ENCODE measurements around the gene NANS.
A peak's percentile ranks its signal among the peaks of the same experiment; 100 is the strongest.
"Not testable (repeated sequence)": the region's sequence is repeated elsewhere in the genome, so short reads cannot be mapped to it uniquely, and the experiment has no call there.

The NANS gene, protein sequence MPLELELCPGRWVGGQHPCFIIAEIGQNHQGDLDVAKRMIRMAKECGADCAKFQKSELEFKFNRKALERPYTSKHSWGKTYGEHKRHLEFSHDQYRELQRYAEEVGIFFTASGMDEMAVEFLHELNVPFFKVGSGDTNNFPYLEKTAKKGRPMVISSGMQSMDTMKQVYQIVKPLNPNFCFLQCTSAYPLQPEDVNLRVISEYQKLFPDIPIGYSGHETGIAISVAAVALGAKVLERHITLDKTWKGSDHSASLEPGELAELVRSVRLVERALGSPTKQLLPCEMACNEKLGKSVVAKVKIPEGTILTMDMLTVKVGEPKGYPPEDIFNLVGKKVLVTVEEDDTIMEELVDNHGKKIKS

DNA sequence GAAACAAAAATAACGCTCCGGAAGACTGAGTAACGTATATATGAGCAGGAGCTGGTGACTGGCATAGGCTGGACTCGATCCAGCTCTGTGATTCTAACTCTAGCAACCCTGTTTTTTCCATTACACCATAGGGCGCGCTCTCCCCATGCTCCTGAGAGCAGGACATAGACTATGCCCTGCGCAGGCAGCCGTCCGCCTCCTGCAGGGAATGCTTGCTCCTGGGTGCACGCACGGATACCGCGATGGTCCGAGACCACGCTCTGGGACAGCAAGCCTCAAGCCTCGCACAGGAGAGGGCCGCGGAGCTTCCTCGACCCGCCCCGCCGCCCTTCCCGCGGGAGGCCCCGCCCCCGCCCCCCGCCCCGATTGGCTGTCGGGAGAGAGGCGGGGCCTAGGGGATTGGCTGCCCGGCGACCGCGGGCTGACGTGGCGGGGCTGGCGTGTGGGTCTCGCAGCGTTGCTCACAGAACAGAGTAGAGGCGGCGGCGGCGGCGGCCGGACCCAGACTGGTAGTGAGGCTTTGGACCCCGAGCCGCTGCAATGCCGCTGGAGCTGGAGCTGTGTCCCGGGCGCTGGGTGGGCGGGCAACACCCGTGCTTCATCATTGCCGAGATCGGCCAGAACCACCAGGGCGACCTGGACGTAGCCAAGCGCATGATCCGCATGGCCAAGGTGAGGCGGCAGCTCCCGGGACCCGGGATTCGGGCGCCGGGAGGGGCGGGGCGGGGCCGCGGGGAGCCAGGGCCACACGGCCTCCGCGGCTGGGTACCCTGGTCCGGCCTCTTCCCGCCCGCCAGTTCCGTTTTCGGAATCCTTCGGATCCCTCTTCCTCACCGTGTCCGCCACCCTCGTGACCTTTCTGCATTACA, at the start of gene NANS:
Gene NANS, plus strand, starts transcription at position 464 of the 869 bp plus-strand sequence. Its CDS starts 77 bp downstream, at position 541.
- peak within 1 kb of the TSS; percentile 96 for H3K27ac Mint-ChIP-seq
- peak; percentile 98 for ATAC-seq
- no peaks in the 10 kb centered on the region for H3K9me3 Mint-ChIP-seq
- peak within 1 kb of the TSS; percentile 96 for H3K4me3 Mint-ChIP-seq
- no peaks in the 10 kb centered on the region for H3K27me3 Mint-ChIP-seq
- H3K4me1 Mint-ChIP-seq, result peaks cover 14% of the 10 kb centered on the region
- peaks cover 16% of the 10 kb centered on the region for H3K36me3 Mint-ChIP-seq

DNA sequence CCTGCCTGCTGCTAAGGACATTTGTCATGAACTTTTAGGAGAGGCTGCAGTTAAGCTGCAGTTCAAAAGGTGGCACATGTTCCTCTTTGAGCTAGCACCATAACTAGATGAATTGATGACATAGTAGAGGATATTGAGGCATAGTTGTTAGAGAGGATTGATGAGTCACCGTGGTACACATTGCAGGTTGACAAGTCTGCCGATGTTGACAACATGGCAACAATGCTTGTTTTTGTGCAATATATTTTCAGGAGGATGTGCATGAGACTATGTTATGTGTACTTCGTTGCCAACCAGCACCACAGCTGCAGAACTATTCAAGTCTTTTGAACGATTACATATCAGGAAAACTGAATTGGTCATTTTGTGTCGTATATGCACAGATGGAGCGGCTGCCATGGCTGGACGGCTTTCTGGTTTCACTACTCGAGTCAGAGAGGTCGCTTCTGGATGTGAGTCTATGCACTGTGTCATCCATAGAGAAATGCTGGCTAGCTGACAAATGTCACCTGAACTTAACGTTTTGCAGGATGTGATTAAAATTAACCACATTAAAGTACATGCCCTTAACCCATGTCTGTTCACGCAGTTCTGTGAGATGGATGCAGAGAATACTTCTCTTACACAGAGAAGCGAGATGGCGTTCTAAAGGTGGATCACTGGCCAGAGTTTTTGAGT, 49.1 kb upstream of the NANS start:
- peaks cover 67% of the 10 kb centered on the region for H3K36me3 Mint-ChIP-seq
- ATAC-seq, result no peak
- peak overlapping the region; percentile 17 for H3K27ac Mint-ChIP-seq

GRCh38 chr9:98008764-98009163, 47.8 kb upstream of the NANS start:
- peaks cover 69% of the 10 kb centered on the region for H3K36me3 Mint-ChIP-seq
- H3K4me1 Mint-ChIP-seq, result peaks cover 22% of the 10 kb centered on the region
- H3K4me3 Mint-ChIP-seq, result no peak overlapping the region
- H3K27ac Mint-ChIP-seq, result peak overlapping the region; percentile 0
- no peak for ATAC-seq
- no peaks in the 10 kb centered on the region for H3K9me3 Mint-ChIP-seq
- H3K27me3 Mint-ChIP-seq, result no peaks in the 10 kb centered on the region

More for the DNA sequence above, 49.1 kb upstream of the NANS start:
- H3K4me3 Mint-ChIP-seq, result no peak overlapping the region
- H3K4me1 Mint-ChIP-seq, result peaks cover 22% of the 10 kb centered on the region
- no peaks in the 10 kb centered on the region for H3K9me3 Mint-ChIP-seq
- H3K27me3 Mint-ChIP-seq, result no peaks in the 10 kb centered on the region

- H3K9me3 Mint-ChIP-seq, result no peaks in the 10 kb centered on the region
- ATAC-seq, result no peak
- peak overlapping the region; percentile 0 for H3K27ac Mint-ChIP-seq
- no peaks in the 10 kb centered on the region for H3K27me3 Mint-ChIP-seq
- peaks cover 69% of the 10 kb centered on the region for H3K36me3 Mint-ChIP-seq
- no peak overlapping the region for H3K4me3 Mint-ChIP-seq
- peaks cover 22% of the 10 kb centered on the region for H3K4me1 Mint-ChIP-seq
Observed at GRCh38 chr9:98009437-98009836, 47.1 kb upstream of the NANS start.

DNA sequence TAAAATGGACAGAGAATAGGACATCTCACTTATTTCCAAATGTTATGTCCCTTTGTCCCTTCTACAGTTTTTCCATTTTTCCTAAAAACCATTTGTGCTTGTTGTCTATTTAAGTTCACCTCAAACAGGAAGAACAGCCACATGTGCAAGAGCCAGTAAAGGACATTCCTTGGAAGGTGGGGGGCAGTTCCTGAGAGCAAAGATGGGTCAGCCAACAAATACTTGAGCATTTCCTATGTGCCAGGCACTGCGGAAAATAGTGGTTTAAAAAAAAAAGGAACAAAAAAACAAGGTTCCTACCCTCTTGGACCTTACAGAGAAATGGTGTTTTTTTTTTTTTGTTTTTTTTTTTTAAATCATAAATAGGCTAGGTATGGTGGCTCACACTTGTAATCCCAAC, 46.6 kb upstream of the NANS start:
- peak overlapping the region; percentile 0 for H3K27ac Mint-ChIP-seq
- H3K9me3 Mint-ChIP-seq, result no peaks in the 10 kb centered on the region
- peaks cover 69% of the 10 kb centered on the region for H3K36me3 Mint-ChIP-seq
- ATAC-seq, result no peak
- H3K27me3 Mint-ChIP-seq, result no peaks in the 10 kb centered on the region
- H3K4me3 Mint-ChIP-seq, result no peak overlapping the region
- H3K4me1 Mint-ChIP-seq, result peaks cover 23% of the 10 kb centered on the region

DNA sequence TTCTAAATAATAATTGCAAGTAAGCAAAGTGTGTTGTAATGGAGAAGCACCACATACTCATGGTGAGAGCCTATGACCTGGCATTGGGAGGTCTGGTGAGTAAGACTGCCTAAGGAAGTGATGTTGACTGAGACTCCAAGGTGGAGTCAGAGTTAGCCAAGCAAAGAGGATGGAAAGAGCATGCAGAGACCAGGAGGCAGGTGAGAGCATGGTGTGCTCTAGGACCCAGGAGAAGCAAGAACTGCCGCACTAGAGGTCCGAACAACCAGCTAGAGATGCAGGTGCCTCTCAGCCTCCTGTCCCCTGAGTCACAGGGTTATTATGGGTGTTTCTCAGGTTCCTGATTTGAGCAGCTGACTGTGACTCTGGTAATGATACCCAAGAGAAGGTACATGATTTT, 46.1 kb upstream of the NANS start:
- Mint-ChIP-seq H3K27ac (peak overlapping the region; percentile 0), H3K4me1 (peaks cover 28% of the 10 kb centered on the region), H3K27me3 (no peaks in the 10 kb centered on the region), H3K36me3 (peaks cover 70% of the 10 kb centered on the region), H3K4me3 (no peak overlapping the region), H3K9me3 (no peaks in the 10 kb centered on the region)
- ATAC-seq, result peak; percentile 91

DNA sequence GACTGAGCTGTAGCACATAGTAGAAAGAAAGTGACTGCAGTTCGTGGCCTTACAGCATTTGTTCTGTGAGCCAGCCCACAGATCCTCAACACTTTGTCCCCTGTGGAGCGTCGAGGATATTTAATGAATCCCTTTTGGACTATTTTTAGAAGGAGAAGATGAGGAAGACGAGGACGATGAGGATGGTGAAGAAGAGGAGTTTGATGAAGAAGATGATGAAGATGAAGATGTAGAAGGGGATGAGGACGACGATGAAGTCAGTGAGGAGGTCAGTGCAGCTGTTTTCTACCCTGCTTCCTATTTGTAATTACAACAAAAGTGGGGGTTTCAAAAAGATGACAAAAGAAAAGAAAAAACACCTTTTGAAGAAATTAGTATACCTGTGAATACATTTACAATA, 45.4 kb upstream of the NANS start:
- H3K36me3 Mint-ChIP-seq, result peaks cover 71% of the 10 kb centered on the region
- no peaks in the 10 kb centered on the region for H3K9me3 Mint-ChIP-seq
- ATAC-seq, result no peak
- no peak overlapping the region for H3K4me3 Mint-ChIP-seq
- peaks cover 28% of the 10 kb centered on the region for H3K4me1 Mint-ChIP-seq
- peak overlapping the region; percentile 0 for H3K27ac Mint-ChIP-seq
- no peaks in the 10 kb centered on the region for H3K27me3 Mint-ChIP-seq

GRCh38 chr9:98016137-98016680, 40.3 kb upstream of the NANS start:
- Mint-ChIP-seq H3K27me3 (no peaks in the 10 kb centered on the region), H3K27ac (no peak overlapping the region), H3K36me3 (peaks cover 74% of the 10 kb centered on the region), H3K4me1 (peaks cover 8% of the 10 kb centered on the region), H3K4me3 (no peak overlapping the region), H3K9me3 (no peaks in the 10 kb centered on the region)
- ATAC-seq, result no peak

- no peaks in the 10 kb centered on the region for H3K9me3 Mint-ChIP-seq
- peaks cover 6% of the 10 kb centered on the region for H3K4me1 Mint-ChIP-seq
- ATAC-seq, result no peak
- H3K27ac Mint-ChIP-seq, result no peak overlapping the region
- no peak overlapping the region for H3K4me3 Mint-ChIP-seq
- H3K27me3 Mint-ChIP-seq, result no peaks in the 10 kb centered on the region
- H3K36me3 Mint-ChIP-seq, result peaks cover 73% of the 10 kb centered on the region
Observed at GRCh38 chr9:98017306-98017705, 39.2 kb upstream of the NANS start.

DNA sequence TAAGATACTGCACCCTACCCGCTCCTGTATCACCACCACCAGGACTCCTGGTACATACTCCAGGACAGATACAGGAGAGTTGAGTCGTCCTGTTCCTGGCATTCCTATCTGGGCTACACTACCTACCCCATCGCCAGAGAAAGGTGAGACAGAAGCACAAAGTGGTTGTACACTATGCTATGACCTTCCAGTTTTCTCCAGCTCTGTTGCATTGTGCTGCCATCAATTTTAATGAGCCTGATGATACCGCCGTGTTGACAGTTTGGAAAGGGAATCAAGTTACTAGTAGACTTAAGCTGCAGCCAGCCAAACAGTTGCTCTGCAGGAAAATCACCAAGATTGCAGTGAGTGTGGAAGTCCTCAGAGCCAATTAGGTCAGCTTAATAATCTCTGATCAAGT, 38.2 kb upstream of the NANS start:
- Mint-ChIP-seq H3K4me1 (peaks cover 6% of the 10 kb centered on the region), H3K4me3 (no peak overlapping the region), H3K27me3 (no peaks in the 10 kb centered on the region), H3K27ac (no peak overlapping the region), H3K36me3 (peaks cover 78% of the 10 kb centered on the region), H3K9me3 (no peaks in the 10 kb centered on the region)
- ATAC-seq, result no peak

DNA sequence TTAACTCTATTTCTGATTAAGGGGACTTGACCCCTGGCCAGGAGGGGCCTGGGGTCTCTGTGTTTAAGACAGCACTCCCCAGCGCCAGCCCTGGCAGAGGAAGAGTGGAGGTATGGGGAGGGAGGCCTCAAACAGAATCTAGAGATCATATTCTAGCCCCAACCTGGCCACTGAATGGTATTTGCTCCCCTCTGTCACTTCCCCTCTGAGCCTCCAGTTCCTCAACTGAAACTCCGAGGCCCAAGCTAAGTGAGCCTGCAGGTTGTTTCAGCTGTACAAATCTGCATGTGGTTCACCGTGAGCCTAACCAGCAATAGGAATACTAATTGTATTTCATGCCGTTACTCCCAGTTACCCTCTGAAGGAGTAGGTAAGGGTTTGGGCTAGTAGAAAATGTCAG, 37.4 kb upstream of the NANS start:
- peaks cover 79% of the 10 kb centered on the region for H3K36me3 Mint-ChIP-seq
- H3K27ac Mint-ChIP-seq, result no peak overlapping the region
- H3K4me3 Mint-ChIP-seq, result no peak overlapping the region
- ATAC-seq, result no peak
- H3K27me3 Mint-ChIP-seq, result no peaks in the 10 kb centered on the region
- H3K9me3 Mint-ChIP-seq, result no peaks in the 10 kb centered on the region
- H3K4me1 Mint-ChIP-seq, result peaks cover 6% of the 10 kb centered on the region

GRCh38 chr9:98019869-98020268, 36.7 kb upstream of the NANS start:
- peaks cover 75% of the 10 kb centered on the region for H3K36me3 Mint-ChIP-seq
- not testable (repeated sequence) for H3K27ac Mint-ChIP-seq

DNA sequence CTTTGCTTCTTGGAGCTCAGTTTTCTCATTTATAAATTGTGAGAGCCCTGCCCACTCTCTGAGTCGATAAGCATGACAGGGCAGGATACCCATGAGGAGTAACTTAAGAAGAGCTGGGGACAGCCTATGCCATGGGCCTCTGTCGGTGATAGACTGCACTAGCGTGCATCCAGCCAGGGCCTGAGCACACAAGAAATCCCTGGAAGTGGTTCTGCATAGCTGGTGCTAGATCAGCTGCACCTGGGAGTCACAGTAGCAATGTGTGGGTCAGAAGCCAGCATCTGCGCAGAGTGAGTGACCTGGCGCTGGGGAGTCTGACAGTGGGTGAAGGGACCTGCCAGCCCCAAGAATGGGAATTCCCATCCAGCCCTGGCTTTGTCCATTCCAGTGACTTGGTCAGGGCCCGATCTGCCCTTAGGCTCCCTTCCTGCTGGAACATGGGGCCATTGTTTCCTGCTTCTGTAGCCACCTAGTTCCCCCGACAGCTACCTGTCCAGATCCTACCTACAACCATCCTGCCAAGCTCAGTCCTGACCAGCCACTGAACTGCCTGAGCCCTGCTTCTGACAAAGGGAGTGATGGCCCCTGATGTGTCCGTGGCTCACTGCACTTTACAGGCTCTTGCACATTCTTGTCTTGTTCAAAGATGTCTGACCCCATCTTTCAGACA, 35.9 kb upstream of the NANS start:
- peak; percentile 8 for ATAC-seq
- no peak overlapping the region for H3K27ac Mint-ChIP-seq
- H3K36me3 Mint-ChIP-seq, result peaks cover 72% of the 10 kb centered on the region
- H3K27me3 Mint-ChIP-seq, result no peaks in the 10 kb centered on the region
- H3K4me1 Mint-ChIP-seq, result no peaks in the 10 kb centered on the region
- H3K4me3 Mint-ChIP-seq, result no peak overlapping the region
- no peaks in the 10 kb centered on the region for H3K9me3 Mint-ChIP-seq

More at GRCh38 chr9:98019869-98020268, 36.7 kb upstream of the NANS start:
- H3K4me3 Mint-ChIP-seq, H3K27me3 Mint-ChIP-seq, H3K4me1 Mint-ChIP-seq, ATAC-seq, H3K9me3 Mint-ChIP-seq: not testable (repeated sequence)

DNA sequence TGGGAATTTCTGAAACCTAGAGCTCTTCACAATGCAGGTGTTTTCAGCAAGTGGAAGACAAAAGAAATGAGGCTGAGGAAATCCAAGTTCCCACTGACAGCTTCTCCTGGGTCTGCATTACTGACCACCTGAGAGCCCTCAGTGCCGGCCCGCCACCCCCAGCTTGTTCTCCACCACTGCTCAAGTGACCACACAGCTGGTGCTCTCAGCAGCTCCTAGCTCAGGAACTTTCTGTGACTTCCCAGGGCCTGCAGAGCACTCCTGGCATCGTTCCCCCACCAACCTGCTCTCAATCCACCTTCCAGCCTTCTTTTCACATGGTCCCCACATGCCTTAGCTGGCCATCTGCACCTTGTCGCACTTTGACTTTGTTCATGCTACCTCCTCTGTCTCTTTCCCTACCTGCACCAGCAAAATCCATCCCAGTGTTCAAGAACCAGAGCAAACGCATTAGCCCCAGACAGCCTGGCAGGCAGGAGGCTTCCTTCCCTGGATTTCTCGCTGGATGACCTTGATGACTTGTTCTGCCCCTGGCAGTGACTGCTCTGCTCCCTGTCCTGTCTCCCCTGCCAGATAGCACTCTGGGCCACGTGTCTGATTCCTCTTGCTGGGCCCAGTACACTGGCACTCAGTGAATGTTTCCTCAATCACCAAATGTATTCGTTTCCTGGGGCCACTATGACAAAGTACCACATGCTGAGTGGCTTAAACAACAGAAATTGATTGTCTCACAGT, 35.1 kb upstream of the NANS start:
- no peak overlapping the region for H3K27ac Mint-ChIP-seq
- no peaks in the 10 kb centered on the region for H3K27me3 Mint-ChIP-seq
- no peak for ATAC-seq
- no peaks in the 10 kb centered on the region for H3K9me3 Mint-ChIP-seq
- H3K4me1 Mint-ChIP-seq, result no peaks in the 10 kb centered on the region
- no peak overlapping the region for H3K4me3 Mint-ChIP-seq
- peaks cover 72% of the 10 kb centered on the region for H3K36me3 Mint-ChIP-seq
